HepG2 (cell line): Measurements from ENCODE around the gene SOX8. TPM values are rescaled to one million over a fixed set of nuclear protein-coding genes. Genes with fewer than 3 reads are reported as not detected.

Source experiments
- ATAC-seq: fragments of 200-7000 bp; cut with Tn5 transposase; 3 replicates; pipeline ENCODE4 v1.9.1; 2020; ENCODE audit warnings: mild to moderate bottlenecking, moderate library complexity
- BruUV-seq: library from RNA; stranded (reverse); fragments of 400-500 nt; replicated peaks from 2 replicates; lab custom pipeline; 2021; lab: Mats Ljungman, UMichigan
- CTCF ChIA-PET: fragments of 300-600 bp; formaldehyde crosslinking; extraction: SDS; loops from one replicate; lab custom pipeline; 2021; ENCODE audit warnings: low total read pairs, inconsistent platforms, low intra/inter-chr PET ratio; lab: Yijun Ruan, JAX
- POLR2A ChIA-PET: fragments of 350-600 bp; sonication (Branson Sonifier 250); formaldehyde crosslinking; loops from one replicate; lab custom pipeline; 2020; ENCODE audit warnings: antibody characterized with exemption, inconsistent platforms; lab: Yijun Ruan, JAX
- DNase-seq: peaks from one replicate; pipeline ENCODE4 v3.0.0-alpha.2; 2015; ENCODE audit warnings: low spot score
- FAIRE-seq: peaks from 3 replicates; lab custom pipeline; 2011; peaks lifted over from hg19 to GRCh38; lab: Jason Lieb, UNC
- H2AFZ ChIP-seq: one replicate; pipeline ENCODE4 v1.6.1; 2011; ENCODE audit warnings: low read length, inconsistent platforms
- H3K27ac ChIP-seq: fragments of 300-600 bp; 3 replicates; pipeline ENCODE4 v1.8.0; 2011; ENCODE audit warnings: mixed run types, mild to moderate bottlenecking, mixed read lengths, low read length, inconsistent platforms; ENCODE audit not compliant: insufficient read depth; ENCODE audit errors: extremely low read length
- H3K27me3 ChIP-seq, 2 experiments: fragments of 200-600 bp in 1 of 2; 2 replicates in 1 of 2; 3 replicates in 1 of 2; pipeline versions ENCODE4 v1.6.0 to v1.8.0; 2011; ENCODE audit warnings: low read length in 2 of 2, mild to moderate bottlenecking in 2 of 2, moderate library complexity in 2 of 2, inconsistent platforms in 1 of 2; ENCODE audit not compliant: insufficient read depth in 2 of 2, control insufficient read depth in 1 of 2
- H3K36me3 ChIP-seq, 2 experiments: fragments of 200-600 bp in 1 of 2; replicated peaks in 1 of 2; 2 replicates in 1 of 2; 3 replicates in 1 of 2; pipeline versions ENCODE4 v1.5.1 to v1.8.0; 2011; ENCODE audit warnings: low read length in 2 of 2, inconsistent platforms in 1 of 2; ENCODE audit not compliant: insufficient read depth in 2 of 2, control insufficient read depth in 1 of 2
- H3K4me1 ChIP-seq: 2 replicates; pipeline ENCODE4 v1.5.1; 2012; ENCODE audit warnings: low read length, inconsistent platforms; ENCODE audit not compliant: insufficient read depth
- H3K4me2 ChIP-seq: 2 replicates; pipeline ENCODE4 v1.6.0; 2011; ENCODE audit warnings: low read depth, low read length, inconsistent platforms
- H3K4me3 ChIP-seq, 3 experiments: fragments of 200-600 bp in 1 of 3; sonication (generic), shearing (Covaris generic) in 1 of 3; replicated peaks in 1 of 3; 2 replicates each; pipeline ENCODE4 v1.5.1; 2011 to 2016; ENCODE audit warnings: low read length in 3 of 3, inconsistent platforms in 2 of 3, low read depth in 2 of 3, mild to moderate bottlenecking in 2 of 3, control low read depth in 1 of 3, mixed read lengths in 1 of 3; ENCODE audit not compliant: insufficient read depth in 1 of 3
- H3K79me2 ChIP-seq: one replicate; pipeline ENCODE4 v1.6.1; 2011; ENCODE audit warnings: low read length, inconsistent platforms; ENCODE audit not compliant: insufficient read depth
- H3K9ac ChIP-seq: 2 replicates; pipeline ENCODE4 v1.6.0; 2011; ENCODE audit warnings: mild to moderate bottlenecking, low read depth, low read length, inconsistent platforms; ENCODE audit not compliant: insufficient read depth
- H3K9me3 ChIP-seq: 2 replicates; pipeline ENCODE4 v1.5.1; 2012; ENCODE audit warnings: mild to moderate bottlenecking, low read length
- H4K20me1 ChIP-seq: 2 replicates; pipeline ENCODE4 v1.6.0; 2011; ENCODE audit warnings: inconsistent platforms, mild to moderate bottlenecking, low read length, moderate library complexity; ENCODE audit not compliant: insufficient read depth
- DNMT1 ChIP-seq: sonication (generic); formaldehyde crosslinking; IDR thresholded peaks from 2 replicates; pipeline ENCODE4 v1.5.1; 2020; ENCODE audit warnings: mild to moderate bottlenecking, missing genetic modification reagents
- HMGA1 ChIP-seq: sonication (generic); formaldehyde crosslinking; conservative IDR thresholded peaks from 2 replicates; pipeline ENCODE4 v1.4.0; 2020; ENCODE audit warnings: missing genetic modification reagents
- IRF2 ChIP-seq: IDR thresholded peaks from 2 replicates; pipeline ENCODE4 v1.6.1; 2018; ENCODE audit warnings: missing genetic modification reagents, missing compliant biosample characterization
- RFX5 ChIP-seq: IDR thresholded peaks from 2 replicates; pipeline ENCODE4 v1.6.1; 2011; ENCODE audit warnings: low read depth, low read length, improper control_type of control experiment
- TBX3 ChIP-seq: fragments of 450-650 bp; IDR thresholded peaks from 2 replicates; pipeline ENCODE4 v1.6.1; 2017; ENCODE audit warnings: antibody characterized with exemption, mild to moderate bottlenecking, inconsistent platforms, borderline replicate concordance
- YEATS4 ChIP-seq: sonication (generic); formaldehyde crosslinking; IDR thresholded peaks from 2 replicates; pipeline ENCODE4 v1.4.0; 2020; ENCODE audit warnings: missing genetic modification reagents, borderline replicate concordance
- ZNF331 ChIP-seq: sonication (generic); formaldehyde crosslinking; IDR thresholded peaks from 2 replicates; pipeline ENCODE4 v1.4.0; 2020; ENCODE audit warnings: missing genetic modification reagents
- ZNF609 ChIP-seq: sonication (generic); formaldehyde crosslinking; IDR thresholded peaks from 2 replicates; pipeline ENCODE4 v1.4.0; 2020; ENCODE audit warnings: mild to moderate bottlenecking, missing genetic modification reagents, borderline replicate concordance
- ZNF674 ChIP-seq: sonication (generic); formaldehyde crosslinking; IDR thresholded peaks from 2 replicates; pipeline ENCODE4 v1.5.0; 2020; ENCODE audit warnings: low read depth, mild to moderate bottlenecking, missing genetic modification reagents
- ZNF749 ChIP-seq: sonication (generic); formaldehyde crosslinking; IDR thresholded peaks from 2 replicates; pipeline ENCODE4 v1.8.0; 2022; ENCODE audit warnings: mild to moderate bottlenecking, missing genetic modification reagents, moderate library complexity, borderline replicate concordance
- WGBS: methylation state at CpG from one replicate; pipeline ENCODE4 v1.1.6; 2017; ENCODE audit warnings: low lambda C conversion rate; 5-methylcytosine and 5-hydroxymethylcytosine counted together
- in situ Hi-C: cut with HindIII; loops from 2 replicates; pipeline ENCODE4 v1.10.0; 2017; ENCODE audit warnings: low pct_unique_long_range_greater_than_20kb; ENCODE audit not compliant: extremely low pct_ligation_motif_present
- intact Hi-C: fragments of 100-400 bp; cut with micrococcal nuclease; formaldehyde crosslinking; loops from one replicate; pipeline ENCODE4 v1.10.0; 2022; ENCODE audit not compliant: unreplicated experiment
- polyA plus RNA-seq, 8 experiments: library from polyadenylated mRNA; depleted of rRNA in 3 of 8; stranded (reverse) in 7 of 8; unstranded in 1 of 8; fragments of >200 nt; fragmentation: Illumina TruSeq in 4 of 8; extraction: Trizol in 4 of 8; gene quantifications; 2 replicates each; pipeline versions ENCODE4 v1.2.1 to v1.2.3, GENCODE V29; 2011 to 2016; ENCODE audit warnings: low read depth in 4 of 8, missing spikeins in 1 of 8, mixed read lengths in 1 of 8; ENCODE audit not compliant: insufficient read depth in 1 of 8
- total RNA-seq, 5 experiments: library from RNA; depleted of rRNA; stranded (reverse); fragments of >200 nt; fragmentation: Illumina TruSeq; extraction: Trizol; gene quantifications; 2 replicates each; pipeline ENCODE4 v1.2.3, GENCODE V29; 2016; ENCODE audit warnings: low read depth in 1 of 5
- TF ChIP-seq, protein P1 (sequence below): sonication (generic); formaldehyde crosslinking; IDR thresholded peaks from 2 replicates; pipeline ENCODE4 v1.4.0; 2020; ENCODE audit warnings: missing genetic modification reagents

SOX8 gene
- total and polyA plus RNA-seq, 2 of the 13 experiments (the other 11 are each of a cell fraction or from before 2014, with no cell fraction given): 0.20 to 0.28 TPM

GRCh38 chr16:937723-938122 lies 43.8 kb upstream of the SOX8 start:
- no peak for DNase-seq
- no peak for ATAC-seq
- CTCF ChIA-PET: no interaction called here
- no peaks in the 10 kb centered on the region for H3K79me2 ChIP-seq
- no peak overlapping the region for H3K9ac ChIP-seq
- peaks cover 4% of the 10 kb centered on the region for H3K9me3 ChIP-seq
- H3K27me3 ChIP-seq: no peaks in the 10 kb centered on the region
- BruUV-seq: no TSS peak
- no peak overlapping the region for H2AFZ ChIP-seq
- H3K4me3 ChIP-seq: no peak overlapping the region
- in situ Hi-C loops: no loop called here
- H3K27ac ChIP-seq: no peak overlapping the region
- POLR2A ChIA-PET: no interaction called here
- H4K20me1 ChIP-seq: no peaks in the 10 kb centered on the region
- TF ChIP-seq ZNF749 (no peak), ZNF674 (no peak), IRF2 (no peak), YEATS4 (CRISPR knock-in tag) (no peak), TBX3 (no peak)
- TF ChIP-seq, protein P1, sequence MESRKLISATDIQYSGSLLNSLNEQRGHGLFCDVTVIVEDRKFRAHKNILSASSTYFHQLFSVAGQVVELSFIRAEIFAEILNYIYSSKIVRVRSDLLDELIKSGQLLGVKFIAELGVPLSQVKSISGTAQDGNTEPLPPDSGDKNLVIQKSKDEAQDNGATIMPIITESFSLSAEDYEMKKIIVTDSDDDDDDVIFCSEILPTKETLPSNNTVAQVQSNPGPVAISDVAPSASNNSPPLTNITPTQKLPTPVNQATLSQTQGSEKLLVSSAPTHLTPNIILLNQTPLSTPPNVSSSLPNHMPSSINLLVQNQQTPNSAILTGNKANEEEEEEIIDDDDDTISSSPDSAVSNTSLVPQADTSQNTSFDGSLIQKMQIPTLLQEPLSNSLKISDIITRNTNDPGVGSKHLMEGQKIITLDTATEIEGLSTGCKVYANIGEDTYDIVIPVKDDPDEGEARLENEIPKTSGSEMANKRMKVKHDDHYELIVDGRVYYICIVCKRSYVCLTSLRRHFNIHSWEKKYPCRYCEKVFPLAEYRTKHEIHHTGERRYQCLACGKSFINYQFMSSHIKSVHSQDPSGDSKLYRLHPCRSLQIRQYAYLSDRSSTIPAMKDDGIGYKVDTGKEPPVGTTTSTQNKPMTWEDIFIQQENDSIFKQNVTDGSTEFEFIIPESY (CRISPR knock-in tag): no peak
- H3K36me3 ChIP-seq: no peaks in the 10 kb centered on the region
- no peak for FAIRE-seq
- H3K4me1 ChIP-seq: no peaks in the 10 kb centered on the region
- WGBS: 88% methylated on average over 6 of the region's 6 CpGs
- H3K4me2 ChIP-seq: no peak overlapping the region
- intact Hi-C loops: no loop called here

DNA sequence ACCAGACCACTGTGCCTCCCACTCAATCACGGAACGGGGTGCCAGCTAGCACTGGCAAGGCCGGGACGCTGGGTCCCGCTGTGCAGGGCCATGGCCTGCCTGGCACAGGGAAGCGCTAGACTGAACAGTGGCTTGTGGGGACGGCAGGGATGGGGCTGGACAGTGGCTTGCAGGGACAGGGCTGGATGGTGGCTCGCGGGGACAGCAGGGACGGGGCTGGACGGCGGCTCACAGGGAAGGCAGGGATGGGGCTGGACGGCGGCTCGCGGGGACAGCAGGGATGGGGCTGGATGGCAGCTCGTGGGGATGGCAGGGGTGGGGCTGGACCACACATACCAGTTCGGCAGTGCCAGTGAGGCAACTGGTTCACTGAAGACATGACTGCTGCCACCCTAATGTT lies 43.4 kb upstream of the SOX8 start:
- DNase-seq (no peak), ATAC-seq (no peak), FAIRE-seq (no peak)
- WGBS: 87% methylated on average over 16 of the region's 18 CpGs
- no TSS peak for BruUV-seq
- H4K20me1 ChIP-seq: no peaks in the 10 kb centered on the region
- no peaks in the 10 kb centered on the region for H3K27me3 ChIP-seq
- H3K9me3 ChIP-seq: peaks cover 6% of the 10 kb centered on the region
- CTCF ChIA-PET: no interaction called here
- no peak overlapping the region for H3K9ac ChIP-seq
- in situ Hi-C loops (no loop called here), intact Hi-C loops (no loop called here)
- no peaks in the 10 kb centered on the region for H3K79me2 ChIP-seq
- no peaks in the 10 kb centered on the region for H3K4me1 ChIP-seq
- H3K27ac ChIP-seq: no peak overlapping the region
- no peak overlapping the region for H3K4me2 ChIP-seq
- H2AFZ ChIP-seq: no peak overlapping the region
- no peak overlapping the region for H3K4me3 ChIP-seq
- POLR2A ChIA-PET: no interaction called here
- no peaks in the 10 kb centered on the region for H3K36me3 ChIP-seq
- TF ChIP-seq RFX5: no peak
- TF ChIP-seq ZNF331 (CRISPR knock-in tag): no peak
- no peak for TF ChIP-seq ZNF609 (CRISPR knock-in tag)
- no peak for TF ChIP-seq HMGA1 (CRISPR knock-in tag)
- no peak for TF ChIP-seq DNMT1 (CRISPR knock-in tag)
